ENCODE measurements around the gene EXOC3L1.

- TF ChIP-seq POLR2A (IDR thresholded peaks at IDR 0.05): no peak
- no peak for TF ChIP-seq CTCF (IDR thresholded peaks at IDR 0.05)
Measured at GRCh38 chr16:67188798-67189197, 1.1 kb downstream of the EXOC3L1 start.
